Liver (tissue), 9 donors: Measurements from ENCODE around the gene IRX2. TPM values are rescaled to one million over a fixed set of nuclear protein-coding genes. Genes with fewer than 3 reads are reported as not detected.

ENCODE experiments used
- DNase-seq: peaks from one replicate; pipeline ENCODE4 v3.0.0-alpha.2; 2017; ENCODE audit warnings: low spot score
- H3K27ac ChIP-seq, 2 donors: one replicate each; pipeline ENCODE4 v1.7.0; 2013; ENCODE audit warnings: inconsistent platforms in 2 of 2, low read length in 2 of 2, control low read depth in 1 of 2, low read depth in 1 of 2, mild to moderate bottlenecking in 1 of 2
- H3K27me3 ChIP-seq, 4 donors: one replicate each; pipeline versions ENCODE4 v1.6.1 to v1.7.0; 2013; ENCODE audit warnings: low read length in 3 of 4, inconsistent platforms in 1 of 4, mild to moderate bottlenecking in 1 of 4, moderate library complexity in 1 of 4; ENCODE audit not compliant: control insufficient read depth in 4 of 4, insufficient read depth in 4 of 4
- H3K36me3 ChIP-seq, 4 donors: one replicate each; pipeline versions ENCODE4 v1.6.1 to v1.7.0; 2013; ENCODE audit warnings: low read length in 3 of 4, mild to moderate bottlenecking in 3 of 4, low read depth in 1 of 4, moderate library complexity in 1 of 4; ENCODE audit not compliant: control insufficient read depth in 4 of 4, insufficient read depth in 3 of 4
- H3K4me1 ChIP-seq, 4 donors: one replicate each; pipeline versions ENCODE4 v1.6.1 to v1.7.0; 2013; ENCODE audit warnings: low read length in 3 of 4, mild to moderate bottlenecking in 3 of 4, moderate library complexity in 1 of 4; ENCODE audit not compliant: control insufficient read depth in 4 of 4, insufficient read depth in 4 of 4
- H3K4me3 ChIP-seq, 3 donors: one replicate each; pipeline versions ENCODE4 v1.6.1 to v1.7.0; 2013; ENCODE audit warnings: low read length in 3 of 3, control low read depth in 1 of 3, low read depth in 1 of 3, mild to moderate bottlenecking in 1 of 3
- H3K9ac ChIP-seq, 2 donors: one replicate each; pipeline ENCODE4 v1.7.0; 2013; ENCODE audit warnings: low read length in 2 of 2, mild to moderate bottlenecking in 2 of 2, moderate library complexity in 2 of 2, control low read depth in 1 of 2, low read depth in 1 of 2
- H3K9me3 ChIP-seq, 4 donors: one replicate each; pipeline versions ENCODE4 v1.6.1 to v1.7.0; 2013; ENCODE audit warnings: low read length in 3 of 4; ENCODE audit not compliant: control insufficient read depth in 4 of 4
- GABPA ChIP-seq, 2 donors: IDR thresholded peaks in 1 of 2; conservative IDR thresholded peaks in 1 of 2; 2 replicates each; pipeline ENCODE4 v1.6.1; 2016; ENCODE audit warnings: antibody characterized with exemption in 2 of 2, mild to moderate bottlenecking in 1 of 2, moderate library complexity in 1 of 2
- HNF4A ChIP-seq, 2 donors: conservative IDR thresholded peaks; 2 replicates each; pipeline ENCODE4 v1.6.1; 2016; ENCODE audit warnings: antibody characterized with exemption in 2 of 2, mild to moderate bottlenecking in 2 of 2
- RXRA ChIP-seq, 2 donors: IDR thresholded peaks; 2 replicates each; pipeline ENCODE4 v1.6.1; 2017 to 2018; ENCODE audit warnings: antibody characterized with exemption in 2 of 2, mild to moderate bottlenecking in 1 of 2
- TAF1 ChIP-seq: conservative IDR thresholded peaks from 2 replicates; pipeline ENCODE4 v1.6.1; 2016; ENCODE audit warnings: antibody characterized with exemption, mild to moderate bottlenecking
- YY1 ChIP-seq: IDR thresholded peaks from 2 replicates; pipeline ENCODE4 v1.6.1; 2016; ENCODE audit warnings: antibody characterized with exemption, mild to moderate bottlenecking
- WGBS: extraction: QIAGEN DNeasy Blood & Tissue Kit; methylation state at CpG from one replicate; pipeline ENCODE4 v1.1.7; 2013; 5-methylcytosine and 5-hydroxymethylcytosine counted together
- polyA plus RNA-seq, 2 donors: library from polyadenylated mRNA; stranded (reverse) in 1 of 2; unstranded in 1 of 2; fragments of 200-250 nt in 1 of 2; fragments of >200 nt in 1 of 2; fragmentation: Nextera tagmentation in 1 of 2; extraction: Ambion mirVana in 1 of 2; gene quantifications; one replicate each; pipeline versions ENCODE4 v1.2.1 to v1.2.3, GENCODE V29; 2013 to 2015
- total RNA-seq, 2 donors: library from RNA; depleted of rRNA; stranded (reverse); fragments of >200 nt; gene quantifications; one replicate each; pipeline ENCODE4 v1.2.3, GENCODE V29; 2014
- TF ChIP-seq, protein P1 (sequence below): IDR thresholded peaks from 2 replicates; pipeline ENCODE4 v1.6.1; 2016; ENCODE audit warnings: antibody characterized with exemption
- TF ChIP-seq, protein P2 (sequence below): IDR thresholded peaks from 2 replicates; pipeline ENCODE4 v1.6.1; 2016; ENCODE audit warnings: antibody characterized with exemption
- donor health status: healthy.
- donor health status: healthy.
- donor health status: healthy.
- donor health status: healthy.
- donor health status: healthy.

The IRX2 gene
- total and polyA plus RNA-seq, 4 donors = not detected

DNA sequence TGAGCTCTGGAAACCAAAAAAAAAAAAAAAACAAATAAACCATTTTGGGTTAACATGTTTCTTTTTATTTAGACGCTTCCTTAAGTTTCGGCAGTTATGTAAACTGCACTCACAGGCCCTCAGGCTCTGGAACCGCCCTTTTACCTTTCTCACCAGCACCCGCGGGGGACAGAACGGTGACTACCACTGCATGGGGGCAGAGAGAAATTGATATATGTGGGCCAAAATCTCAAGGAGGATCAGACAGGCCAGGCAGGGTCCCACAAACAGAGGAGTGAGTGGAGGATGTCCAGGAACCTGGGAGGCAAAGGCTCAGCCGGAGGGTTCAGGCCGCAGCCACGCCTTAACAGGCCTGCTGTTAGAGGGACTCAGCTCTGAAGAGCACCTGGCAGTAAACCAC lies 54.4 kb downstream of the IRX2 start:
- no peaks in the 10 kb centered on the region for H3K27me3 ChIP-seq
- no peak for DNase-seq
- 91% methylated on average over 9 of the region's 9 CpGs for WGBS
- no peak overlapping the region for H3K27ac ChIP-seq
- H3K9me3 ChIP-seq = no peaks in the 10 kb centered on the region
- no peaks in the 10 kb centered on the region for H3K36me3 ChIP-seq
- H3K4me1 ChIP-seq = no peaks in the 10 kb centered on the region
- no peak overlapping the region for H3K4me3 ChIP-seq
- no peak overlapping the region for H3K9ac ChIP-seq
- TF ChIP-seq, protein P1, sequence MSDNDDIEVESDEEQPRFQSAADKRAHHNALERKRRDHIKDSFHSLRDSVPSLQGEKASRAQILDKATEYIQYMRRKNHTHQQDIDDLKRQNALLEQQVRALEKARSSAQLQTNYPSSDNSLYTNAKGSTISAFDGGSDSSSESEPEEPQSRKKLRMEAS = no peak
- TF ChIP-seq RXRA (IDR thresholded peaks at IDR 0.05) (no peak), TAF1 (no peak), GABPA (IDR thresholded peaks at IDR 0.05 in 1 of 2, conservative IDR thresholded peaks at IDR 0.05 in 1 of 2) (no peak), YY1 (no peak), HNF4A (conservative IDR thresholded peaks at IDR 0.05) (no peak)
- TF ChIP-seq, protein P2, sequence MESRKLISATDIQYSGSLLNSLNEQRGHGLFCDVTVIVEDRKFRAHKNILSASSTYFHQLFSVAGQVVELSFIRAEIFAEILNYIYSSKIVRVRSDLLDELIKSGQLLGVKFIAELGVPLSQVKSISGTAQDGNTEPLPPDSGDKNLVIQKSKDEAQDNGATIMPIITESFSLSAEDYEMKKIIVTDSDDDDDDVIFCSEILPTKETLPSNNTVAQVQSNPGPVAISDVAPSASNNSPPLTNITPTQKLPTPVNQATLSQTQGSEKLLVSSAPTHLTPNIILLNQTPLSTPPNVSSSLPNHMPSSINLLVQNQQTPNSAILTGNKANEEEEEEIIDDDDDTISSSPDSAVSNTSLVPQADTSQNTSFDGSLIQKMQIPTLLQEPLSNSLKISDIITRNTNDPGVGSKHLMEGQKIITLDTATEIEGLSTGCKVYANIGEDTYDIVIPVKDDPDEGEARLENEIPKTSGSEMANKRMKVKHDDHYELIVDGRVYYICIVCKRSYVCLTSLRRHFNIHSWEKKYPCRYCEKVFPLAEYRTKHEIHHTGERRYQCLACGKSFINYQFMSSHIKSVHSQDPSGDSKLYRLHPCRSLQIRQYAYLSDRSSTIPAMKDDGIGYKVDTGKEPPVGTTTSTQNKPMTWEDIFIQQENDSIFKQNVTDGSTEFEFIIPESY = no peak
